ENCODE data around the gene OR56A5.

GRCh38 chr11:5994791-5995190, 26.5 kb upstream of the OR56A5 start:
- TF ChIP-seq POLR2AphosphoS5 (IDR thresholded peaks at IDR 0.05), result no peak
- TF ChIP-seq, protein P1, sequence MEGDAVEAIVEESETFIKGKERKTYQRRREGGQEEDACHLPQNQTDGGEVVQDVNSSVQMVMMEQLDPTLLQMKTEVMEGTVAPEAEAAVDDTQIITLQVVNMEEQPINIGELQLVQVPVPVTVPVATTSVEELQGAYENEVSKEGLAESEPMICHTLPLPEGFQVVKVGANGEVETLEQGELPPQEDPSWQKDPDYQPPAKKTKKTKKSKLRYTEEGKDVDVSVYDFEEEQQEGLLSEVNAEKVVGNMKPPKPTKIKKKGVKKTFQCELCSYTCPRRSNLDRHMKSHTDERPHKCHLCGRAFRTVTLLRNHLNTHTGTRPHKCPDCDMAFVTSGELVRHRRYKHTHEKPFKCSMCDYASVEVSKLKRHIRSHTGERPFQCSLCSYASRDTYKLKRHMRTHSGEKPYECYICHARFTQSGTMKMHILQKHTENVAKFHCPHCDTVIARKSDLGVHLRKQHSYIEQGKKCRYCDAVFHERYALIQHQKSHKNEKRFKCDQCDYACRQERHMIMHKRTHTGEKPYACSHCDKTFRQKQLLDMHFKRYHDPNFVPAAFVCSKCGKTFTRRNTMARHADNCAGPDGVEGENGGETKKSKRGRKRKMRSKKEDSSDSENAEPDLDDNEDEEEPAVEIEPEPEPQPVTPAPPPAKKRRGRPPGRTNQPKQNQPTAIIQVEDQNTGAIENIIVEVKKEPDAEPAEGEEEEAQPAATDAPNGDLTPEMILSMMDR (IDR thresholded peaks at IDR 0.05), result no peak
